ENCODE measurements around the gene DLGAP1. TPM values are rescaled to one million over a fixed set of nuclear protein-coding genes. Genes with fewer than 3 reads are reported as not detected.

Gene DLGAP1
- total and polyA plus RNA-seq, 2 donors (not counting 1 experiment from before 2014, with no cell fraction given), result 0.07 to 0.61 TPM

- Histone ChIP-seq H3K36me3 (replicated peaks in 1 of 2; ENCODE audit: control extremely low read depth in 1 of 2, control insufficient read depth in 1 of 2, extremely low read depth in 1 of 2, insufficient read depth in 2 of 2, low read length in 1 of 2) (no peaks in the 10 kb centered on the region), H4K20me1 (ENCODE audit: control insufficient read depth, insufficient read depth, low read length, poor library complexity, severe bottlenecking) (no peaks in the 10 kb centered on the region), H3K4me3 (ENCODE audit: control extremely low read depth in 1 of 5, extremely low read depth in 1 of 5, insufficient read depth in 1 of 5, low read depth in 2 of 5, low read length in 4 of 5) (no peak overlapping the region), H3K9me3 (ENCODE audit: control extremely low read depth in 1 of 3, control insufficient read depth in 2 of 3, insufficient read depth in 1 of 3, low read length in 2 of 3) (peaks cover 0 to 11% (median 0%) of the 10 kb centered on the region in 3 donors), H3K4me2 (replicated peaks; ENCODE audit: low read depth, low read length, poor library complexity, severe bottlenecking) (no peak overlapping the region), H3K79me2 (ENCODE audit: control insufficient read depth, insufficient read depth, low read length) (no peaks in the 10 kb centered on the region), H2AFZ (ENCODE audit: insufficient read depth, low read depth, low read length, poor library complexity, severe bottlenecking) (no peak overlapping the region), H3K27me3 (replicated peaks in 1 of 4; ENCODE audit: control extremely low read depth in 1 of 4, control insufficient read depth in 3 of 4, insufficient read depth in 4 of 4, low read length in 3 of 4) (peaks cover 0 to 2% (median 0%) of the 10 kb centered on the region in 4 experiments), H3K4me1 (ENCODE audit: control insufficient read depth in 2 of 2, insufficient read depth in 2 of 2, low read length in 2 of 2) (no peaks in the 10 kb centered on the region), H3K9ac (ENCODE audit: low read length) (no peak overlapping the region), H3K27ac (ENCODE audit: low read length in 2 of 2) (no peak overlapping the region)
- H3K4me1 Mint-ChIP-seq, result no peaks in the 10 kb centered on the region
- DNase-seq (no peak), ATAC-seq (ENCODE audit: low read depth) (no peak)
- WGBS (ENCODE audit: insufficient coverage), result 96% methylated on average over 59 of the region's 59 CpGs
- peaks cover 7% of the 10 kb centered on the region for H3K27me3 Mint-ChIP-seq
- no peaks in the 10 kb centered on the region for H3K9me3 Mint-ChIP-seq (ENCODE audit: insufficient read depth)
- H3K4me3 Mint-ChIP-seq, result no peak overlapping the region
- no peak overlapping the region for H3K27ac Mint-ChIP-seq
- ChIA-PET CTCF (no interaction called here), POLR2A (no interaction called here)
- intact Hi-C loops (cut with micrococcal nuclease), result no loop called here
- TF ChIP-seq EZH2 (IDR thresholded peaks at IDR 0.05; ENCODE audit: borderline replicate concordance, insufficient read depth, low read depth, low read length, poor library complexity, severe bottlenecking) (no peak), CTCF (IDR thresholded peaks at IDR 0.05) (no peak)
Measured at GRCh38 chr18:3879114-3879835, 575.8 kb downstream of the DLGAP1 start.

- no CpG with 5 or more reads among the region's 7 CpGs for WGBS (ENCODE audit: insufficient coverage)
- DNase-seq (no peak), ATAC-seq (ENCODE audit: low read depth) (no peak)
- peaks cover 0 to 11% (median 0%) of the 10 kb centered on the region in 3 donors for H3K9me3 ChIP-seq (ENCODE audit: control extremely low read depth in 1 of 3, control insufficient read depth in 2 of 3, insufficient read depth in 1 of 3, low read length in 2 of 3)
- H4K20me1 ChIP-seq (ENCODE audit: control insufficient read depth, insufficient read depth, low read length, poor library complexity, severe bottlenecking), result no peaks in the 10 kb centered on the region
- H3K4me2 ChIP-seq (replicated peaks; ENCODE audit: low read depth, low read length, poor library complexity, severe bottlenecking), result no peak overlapping the region
- ChIA-PET POLR2A (no interaction called here), CTCF (interaction anchor here (1.3 kb wide), 1 partner anchor 9 kb away, joined by 4 read pairs; no protein-coding TSS in a partner anchor)
- no peaks in the 10 kb centered on the region for H3K36me3 ChIP-seq (replicated peaks in 1 of 2; ENCODE audit: control extremely low read depth in 1 of 2, control insufficient read depth in 1 of 2, extremely low read depth in 1 of 2, insufficient read depth in 2 of 2, low read length in 1 of 2)
- H3K9me3 Mint-ChIP-seq (ENCODE audit: insufficient read depth), result no peaks in the 10 kb centered on the region
- H3K27me3 Mint-ChIP-seq, result peaks cover 13% of the 10 kb centered on the region
- TF ChIP-seq CTCF (IDR thresholded peaks at IDR 0.05), result no peak
- TF ChIP-seq EZH2 (IDR thresholded peaks at IDR 0.05; ENCODE audit: borderline replicate concordance, insufficient read depth, low read depth, low read length, poor library complexity, severe bottlenecking), result no peak
- H3K4me1 ChIP-seq (ENCODE audit: control insufficient read depth in 2 of 2, insufficient read depth in 2 of 2, low read length in 2 of 2), result no peaks in the 10 kb centered on the region
- H3K4me3 Mint-ChIP-seq, result no peak overlapping the region
- no peak overlapping the region for H3K4me3 ChIP-seq (ENCODE audit: control extremely low read depth in 1 of 5, extremely low read depth in 1 of 5, insufficient read depth in 1 of 5, low read depth in 2 of 5, low read length in 4 of 5)
- H2AFZ ChIP-seq (ENCODE audit: insufficient read depth, low read depth, low read length, poor library complexity, severe bottlenecking), result no peak overlapping the region
- H3K27me3 ChIP-seq (replicated peaks in 1 of 4; ENCODE audit: control extremely low read depth in 1 of 4, control insufficient read depth in 3 of 4, insufficient read depth in 4 of 4, low read length in 3 of 4), result peaks cover 0 to 2% (median 0%) of the 10 kb centered on the region in 4 experiments
- H3K79me2 ChIP-seq (ENCODE audit: control insufficient read depth, insufficient read depth, low read length), result no peaks in the 10 kb centered on the region
- intact Hi-C loops (cut with micrococcal nuclease), result no loop called here
- H3K27ac ChIP-seq (ENCODE audit: low read length in 2 of 2), result no peak overlapping the region
- no peaks in the 10 kb centered on the region for H3K4me1 Mint-ChIP-seq
- H3K27ac Mint-ChIP-seq, result no peak overlapping the region
- H3K9ac ChIP-seq (ENCODE audit: low read length), result no peak overlapping the region
Measured at GRCh38 chr18:3878401-3878800, 576.7 kb downstream of the DLGAP1 start.
